Liver (tissue), 3 donors: Measurements from ENCODE around the gene COX7A2.

Source experiments
- CTCF ChIP-seq: fragments of 150-350 bp; IDR thresholded peaks from 2 replicates; pipeline ENCODE4 v1.5.1; 2017; ENCODE audit warnings: improper control_type of control experiment, low read depth, low read length; ENCODE audit not compliant: missing input control
- EGR1 ChIP-seq, 2 donors: IDR thresholded peaks; 2 replicates each; pipeline ENCODE4 v1.6.1; 2016 to 2018; ENCODE audit warnings: antibody characterized with exemption in 2 of 2, low read depth in 2 of 2
- RAD21 ChIP-seq, 2 donors: IDR thresholded peaks; 2 replicates each; pipeline ENCODE4 v1.6.1; 2016; ENCODE audit warnings: antibody characterized with exemption in 2 of 2, mild to moderate bottlenecking in 2 of 2
- REST ChIP-seq: IDR thresholded peaks from 2 replicates; pipeline ENCODE4 v1.6.1; 2016; ENCODE audit warnings: antibody characterized with exemption, mild to moderate bottlenecking
- donor health status: healthy.
- donor health status: healthy.

- TF ChIP-seq EGR1 (IDR thresholded peaks at IDR 0.05; ENCODE audit: low read depth in 2 of 2), result no peak
- no peak for TF ChIP-seq CTCF
- no peak for TF ChIP-seq REST
- no peak for TF ChIP-seq RAD21 (IDR thresholded peaks at IDR 0.05)
These were observed 47.7 kb upstream of the COX7A2 start for GRCh38 chr6:75291331-75291730.
